ENCODE data around the gene MAGI2.

Gene MAGI2

DNA sequence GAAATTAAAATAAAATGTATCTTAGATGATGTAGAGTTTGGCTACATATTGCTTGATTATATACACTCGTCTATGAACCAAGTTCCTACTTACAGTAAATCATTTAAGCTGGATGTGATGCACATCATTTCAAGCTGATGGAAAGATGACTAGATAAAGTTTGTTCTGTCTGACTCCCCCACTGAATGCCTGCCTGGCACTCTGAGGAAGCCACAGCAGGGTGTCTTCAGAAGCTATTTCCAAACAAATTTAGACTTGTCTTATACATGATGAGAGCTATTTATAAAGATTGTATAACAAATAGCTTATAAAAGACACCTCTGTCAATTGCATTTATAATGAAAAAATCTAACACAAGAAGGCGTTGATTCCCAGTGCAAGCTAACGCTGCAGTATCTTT lies 741.4 kb downstream of the MAGI2 start:
- Histone ChIP-seq H3K4ac (ENCODE audit: low read length) (no peak overlapping the region), H2BK15ac (ENCODE audit: low read length) (no peak overlapping the region), H3K36me3 (replicated peaks in 1 of 2; ENCODE audit: control insufficient read depth in 2 of 2, insufficient read depth in 2 of 2, low read length in 2 of 2) (no peaks in the 10 kb centered on the region), H3K23ac (ENCODE audit: low read depth, low read length, poor library complexity) (no peak overlapping the region), H3K27me3 (ENCODE audit: control insufficient read depth in 3 of 3, insufficient read depth in 3 of 3, low read depth in 1 of 3, low read length in 3 of 3) (no peaks in the 10 kb centered on the region), H4K8ac (ENCODE audit: low read depth, low read length) (no peak overlapping the region), H2AK5ac (ENCODE audit: low read depth, low read length) (no peak overlapping the region), H3K9ac (ENCODE audit: low read depth, low read length, poor library complexity) (no peak overlapping the region), H3K79me1 (ENCODE audit: low read depth, low read length) (no peaks in the 10 kb centered on the region), H3K27ac (replicated peaks; ENCODE audit: low read length) (no peak overlapping the region), H2BK12ac (ENCODE audit: low read length) (no peak overlapping the region), H4K91ac (ENCODE audit: low read depth, low read length, poor library complexity) (no peak overlapping the region), H3K9me3 (replicated peaks in 1 of 2; ENCODE audit: control insufficient read depth in 2 of 2, insufficient read depth in 1 of 2, low read depth in 1 of 2, low read length in 2 of 2) (no peaks in the 10 kb centered on the region), H3K4me1 (ENCODE audit: control insufficient read depth in 2 of 2, insufficient read depth in 1 of 2, low read depth in 1 of 2, low read length in 2 of 2) (peaks cover 0 to 27% of the 10 kb centered on the region in 2 donors), H2BK5ac (ENCODE audit: low read length) (no peak overlapping the region), H3K18ac (ENCODE audit: low read length) (no peak overlapping the region), H3K4me2 (ENCODE audit: insufficient read depth, low read length, poor library complexity, severe bottlenecking) (no peak overlapping the region), H3K14ac (ENCODE audit: low read length) (no peak overlapping the region), H2AFZ (ENCODE audit: low read length) (no peak overlapping the region), H3K4me3 (ENCODE audit: low read length in 2 of 2) (no peak overlapping the region), H2BK120ac (ENCODE audit: low read depth, low read length) (no peak overlapping the region)
- DNase-seq (ENCODE audit: low spot score) = no peak
- no CpG with 5 or more reads among the region's 3 CpGs for WGBS, 2 donors (ENCODE audit: extremely low coverage in 2 of 2, insufficient read length in 2 of 2, insufficient replicate concordance in 1 of 2)

DNA sequence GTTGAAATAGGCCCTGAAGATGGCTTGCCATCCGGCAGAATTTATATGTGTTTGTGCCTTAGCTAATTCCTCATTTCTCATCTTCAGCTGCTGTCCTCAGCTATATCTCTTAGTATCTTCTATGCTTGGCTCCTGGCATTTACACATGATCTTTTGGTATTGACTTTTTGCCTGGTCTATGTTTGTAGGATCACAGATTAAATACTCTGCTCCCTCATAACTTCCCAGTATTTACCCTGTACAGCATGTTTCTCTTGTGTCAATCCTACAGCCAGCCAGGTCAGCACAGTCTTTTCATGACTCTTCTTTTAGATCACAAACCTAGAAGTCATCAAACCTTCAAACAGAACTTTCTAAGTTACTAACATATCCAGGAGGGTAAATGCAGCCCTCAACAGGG lies 743.8 kb downstream of the MAGI2 start:
- no peak overlapping the region for H2BK120ac ChIP-seq (ENCODE audit: low read depth, low read length)
- H3K9ac ChIP-seq (ENCODE audit: low read depth, low read length, poor library complexity) = no peak overlapping the region
- no peak overlapping the region for H3K14ac ChIP-seq (ENCODE audit: low read length)
- no peak overlapping the region for H2AK5ac ChIP-seq (ENCODE audit: low read depth, low read length)
- H4K91ac ChIP-seq (ENCODE audit: low read depth, low read length, poor library complexity) = no peak overlapping the region
- H2BK15ac ChIP-seq (ENCODE audit: low read length) = no peak overlapping the region
- H2BK5ac ChIP-seq (ENCODE audit: low read length) = no peak overlapping the region
- no peak overlapping the region for H3K4me3 ChIP-seq (ENCODE audit: low read length in 2 of 2)
- no peaks in the 10 kb centered on the region for H3K79me1 ChIP-seq (ENCODE audit: low read depth, low read length)
- no peak overlapping the region for H2BK12ac ChIP-seq (ENCODE audit: low read length)
- no peak overlapping the region for H3K4ac ChIP-seq (ENCODE audit: low read length)
- peaks cover 0 to 5% of the 10 kb centered on the region in 2 donors for H3K9me3 ChIP-seq (replicated peaks in 1 of 2; ENCODE audit: control insufficient read depth in 2 of 2, insufficient read depth in 1 of 2, low read depth in 1 of 2, low read length in 2 of 2)
- no peak overlapping the region for H3K27ac ChIP-seq (replicated peaks; ENCODE audit: low read length)
- no peaks in the 10 kb centered on the region for H3K27me3 ChIP-seq (ENCODE audit: control insufficient read depth in 3 of 3, insufficient read depth in 3 of 3, low read depth in 1 of 3, low read length in 3 of 3)
- no peak overlapping the region for H3K18ac ChIP-seq (ENCODE audit: low read length)
- no peak for DNase-seq (ENCODE audit: low spot score)
- H3K23ac ChIP-seq (ENCODE audit: low read depth, low read length, poor library complexity) = no peak overlapping the region
- H4K8ac ChIP-seq (ENCODE audit: low read depth, low read length) = no peak overlapping the region
- no peaks in the 10 kb centered on the region for H3K36me3 ChIP-seq (replicated peaks in 1 of 2; ENCODE audit: control insufficient read depth in 2 of 2, insufficient read depth in 2 of 2, low read length in 2 of 2)
- H3K4me1 ChIP-seq (ENCODE audit: control insufficient read depth in 2 of 2, insufficient read depth in 1 of 2, low read depth in 1 of 2, low read length in 2 of 2) = peaks cover 0 to 23% of the 10 kb centered on the region in 2 donors
- H3K4me2 ChIP-seq (ENCODE audit: insufficient read depth, low read length, poor library complexity, severe bottlenecking) = no peak overlapping the region
- no peak overlapping the region for H2AFZ ChIP-seq (ENCODE audit: low read length)
- no CpG with 5 or more reads among the region's 1 CpG for WGBS, 2 donors (ENCODE audit: extremely low coverage in 2 of 2, insufficient read length in 2 of 2, insufficient replicate concordance in 1 of 2)

DNA sequence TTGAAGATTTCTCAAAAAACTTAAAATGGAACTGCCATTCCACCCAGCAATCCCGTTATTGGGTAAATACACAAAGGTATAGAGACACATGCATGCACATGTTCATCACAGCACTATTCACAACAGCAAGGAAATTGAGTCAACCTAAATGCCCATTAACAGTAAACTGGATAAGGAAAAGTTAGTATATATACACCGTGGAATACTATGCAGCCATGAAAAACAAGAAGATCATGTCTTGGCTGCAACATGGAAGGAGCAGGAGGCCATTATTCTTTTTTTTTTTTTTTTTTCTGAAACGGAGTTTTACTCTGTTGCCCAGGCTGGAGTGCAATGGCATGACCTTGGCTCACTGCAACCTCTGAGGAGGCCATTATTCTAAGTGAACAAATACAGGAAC lies 749.0 kb downstream of the MAGI2 start:
- H2BK5ac ChIP-seq (ENCODE audit: low read length) = no peak overlapping the region
- H3K4me3 ChIP-seq (ENCODE audit: low read length in 2 of 2) = no peak overlapping the region
- no peak overlapping the region for H2BK12ac ChIP-seq (ENCODE audit: low read length)
- no peak overlapping the region for H3K23ac ChIP-seq (ENCODE audit: low read depth, low read length, poor library complexity)
- H3K18ac ChIP-seq (ENCODE audit: low read length) = no peak overlapping the region
- WGBS, 2 donors (ENCODE audit: extremely low coverage in 2 of 2, insufficient read length in 2 of 2, insufficient replicate concordance in 1 of 2) = no CpG with 5 or more reads among the region's 3 CpGs
- no peak overlapping the region for H3K4me2 ChIP-seq (ENCODE audit: insufficient read depth, low read length, poor library complexity, severe bottlenecking)
- H3K9ac ChIP-seq (ENCODE audit: low read depth, low read length, poor library complexity) = no peak overlapping the region
- peaks cover 0 to 10% of the 10 kb centered on the region in 2 donors for H3K9me3 ChIP-seq (replicated peaks in 1 of 2; ENCODE audit: control insufficient read depth in 2 of 2, insufficient read depth in 1 of 2, low read depth in 1 of 2, low read length in 2 of 2)
- H2BK120ac ChIP-seq (ENCODE audit: low read depth, low read length) = no peak overlapping the region
- H4K8ac ChIP-seq (ENCODE audit: low read depth, low read length) = no peak overlapping the region
- no peaks in the 10 kb centered on the region for H3K79me1 ChIP-seq (ENCODE audit: low read depth, low read length)
- H3K14ac ChIP-seq (ENCODE audit: low read length) = no peak overlapping the region
- DNase-seq (ENCODE audit: low spot score) = no peak
- H3K27me3 ChIP-seq (ENCODE audit: control insufficient read depth in 3 of 3, insufficient read depth in 3 of 3, low read depth in 1 of 3, low read length in 3 of 3) = no peaks in the 10 kb centered on the region
- H3K27ac ChIP-seq (replicated peaks; ENCODE audit: low read length) = no peak overlapping the region
- H2AFZ ChIP-seq (ENCODE audit: low read length) = no peak overlapping the region
- no peaks in the 10 kb centered on the region for H3K36me3 ChIP-seq (replicated peaks in 1 of 2; ENCODE audit: control insufficient read depth in 2 of 2, insufficient read depth in 2 of 2, low read length in 2 of 2)
- no peaks in the 10 kb centered on the region for H3K4me1 ChIP-seq (ENCODE audit: control insufficient read depth in 2 of 2, insufficient read depth in 1 of 2, low read depth in 1 of 2, low read length in 2 of 2)
- H2BK15ac ChIP-seq (ENCODE audit: low read length) = no peak overlapping the region
- no peak overlapping the region for H2AK5ac ChIP-seq (ENCODE audit: low read depth, low read length)
- no peak overlapping the region for H3K4ac ChIP-seq (ENCODE audit: low read length)
- no peak overlapping the region for H4K91ac ChIP-seq (ENCODE audit: low read depth, low read length, poor library complexity)

DNA sequence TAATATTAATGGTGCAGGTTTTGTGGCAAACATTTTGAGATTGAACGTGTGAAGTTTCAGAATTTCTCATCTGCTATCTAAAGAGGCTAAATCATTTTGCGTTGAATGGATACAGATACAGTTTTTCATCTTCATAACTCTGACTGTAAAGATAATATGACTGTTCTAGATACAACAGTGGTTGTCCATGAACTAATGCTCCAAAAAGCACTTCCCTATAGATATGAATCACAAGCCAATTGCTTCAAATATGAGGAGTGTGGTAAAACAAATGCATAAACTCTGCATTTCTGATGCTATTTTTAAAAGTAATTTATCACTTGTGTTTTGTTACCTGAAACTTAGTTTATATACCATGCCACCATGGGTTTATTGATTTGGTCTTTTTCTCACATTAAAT lies 750.1 kb downstream of the MAGI2 start:
- no peak overlapping the region for H3K27ac ChIP-seq (replicated peaks; ENCODE audit: low read length)

More for the DNA sequence above, 750.1 kb downstream of the MAGI2 start:
- H2AK5ac ChIP-seq (ENCODE audit: low read depth, low read length) = no peak overlapping the region
- no peak overlapping the region for H2AFZ ChIP-seq (ENCODE audit: low read length)
- H3K4me1 ChIP-seq (ENCODE audit: control insufficient read depth in 2 of 2, insufficient read depth in 1 of 2, low read depth in 1 of 2, low read length in 2 of 2) = no peaks in the 10 kb centered on the region
- no peak overlapping the region for H3K23ac ChIP-seq (ENCODE audit: low read depth, low read length, poor library complexity)
- no peak overlapping the region for H3K4me2 ChIP-seq (ENCODE audit: insufficient read depth, low read length, poor library complexity, severe bottlenecking)
- no peaks in the 10 kb centered on the region for H3K36me3 ChIP-seq (replicated peaks in 1 of 2; ENCODE audit: control insufficient read depth in 2 of 2, insufficient read depth in 2 of 2, low read length in 2 of 2)
- H4K91ac ChIP-seq (ENCODE audit: low read depth, low read length, poor library complexity) = no peak overlapping the region
- no peak overlapping the region for H3K4me3 ChIP-seq (ENCODE audit: low read length in 2 of 2)
- H3K18ac ChIP-seq (ENCODE audit: low read length) = no peak overlapping the region
- H3K14ac ChIP-seq (ENCODE audit: low read length) = no peak overlapping the region
- H3K79me1 ChIP-seq (ENCODE audit: low read depth, low read length) = no peaks in the 10 kb centered on the region
- no peak for DNase-seq (ENCODE audit: low spot score)
- H2BK12ac ChIP-seq (ENCODE audit: low read length) = no peak overlapping the region
- no peak overlapping the region for H2BK15ac ChIP-seq (ENCODE audit: low read length)
- no CpG with 5 or more reads among the region's 2 CpGs for WGBS, 2 donors (ENCODE audit: extremely low coverage in 2 of 2, insufficient read length in 2 of 2, insufficient replicate concordance in 1 of 2)
- no peaks in the 10 kb centered on the region for H3K27me3 ChIP-seq (ENCODE audit: control insufficient read depth in 3 of 3, insufficient read depth in 3 of 3, low read depth in 1 of 3, low read length in 3 of 3)
- H3K4ac ChIP-seq (ENCODE audit: low read length) = no peak overlapping the region
- no peak overlapping the region for H3K9ac ChIP-seq (ENCODE audit: low read depth, low read length, poor library complexity)
- H3K9me3 ChIP-seq (replicated peaks in 1 of 2; ENCODE audit: control insufficient read depth in 2 of 2, insufficient read depth in 1 of 2, low read depth in 1 of 2, low read length in 2 of 2) = peaks cover 0 to 10% of the 10 kb centered on the region in 2 donors
- H2BK5ac ChIP-seq (ENCODE audit: low read length) = no peak overlapping the region
- H2BK120ac ChIP-seq (ENCODE audit: low read depth, low read length) = no peak overlapping the region
- no peak overlapping the region for H4K8ac ChIP-seq (ENCODE audit: low read depth, low read length)

Data from neuronal stem cell (in vitro differentiated cells).